T1000 (cell line): ENCODE results near the gene HDAC3.
"Not testable (repeated sequence)": the region's sequence is repeated elsewhere in the genome, so short reads cannot be mapped to it uniquely, and the experiment has no call there.

Source experiments
- DNase-seq: peaks from one replicate; lab custom pipeline; 2025; ENCODE audit warnings: mixed read lengths; lab: John Stamatoyannopoulos, UW

HDAC3 gene

DNA sequence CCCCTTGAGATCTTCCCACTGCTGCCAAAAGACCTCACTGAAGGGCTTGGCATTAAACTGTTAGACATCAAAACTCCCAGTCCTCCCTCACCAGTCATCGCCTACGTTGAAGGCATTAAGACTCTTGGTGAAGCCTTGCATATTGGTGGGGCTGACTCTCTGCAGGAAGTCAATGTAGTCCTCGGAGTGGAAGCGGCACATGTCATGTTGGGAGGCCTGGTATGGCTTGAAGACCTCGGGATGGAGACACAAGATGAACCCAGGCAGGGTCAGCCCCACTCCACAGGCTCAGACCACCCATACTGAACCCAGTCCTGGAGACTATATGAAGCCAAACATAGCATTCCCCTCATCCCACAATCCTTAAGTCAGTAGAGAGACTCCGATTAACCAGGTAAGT, 1.9 kb downstream of the HDAC3 start:
- DNase-seq = no peak

DNA sequence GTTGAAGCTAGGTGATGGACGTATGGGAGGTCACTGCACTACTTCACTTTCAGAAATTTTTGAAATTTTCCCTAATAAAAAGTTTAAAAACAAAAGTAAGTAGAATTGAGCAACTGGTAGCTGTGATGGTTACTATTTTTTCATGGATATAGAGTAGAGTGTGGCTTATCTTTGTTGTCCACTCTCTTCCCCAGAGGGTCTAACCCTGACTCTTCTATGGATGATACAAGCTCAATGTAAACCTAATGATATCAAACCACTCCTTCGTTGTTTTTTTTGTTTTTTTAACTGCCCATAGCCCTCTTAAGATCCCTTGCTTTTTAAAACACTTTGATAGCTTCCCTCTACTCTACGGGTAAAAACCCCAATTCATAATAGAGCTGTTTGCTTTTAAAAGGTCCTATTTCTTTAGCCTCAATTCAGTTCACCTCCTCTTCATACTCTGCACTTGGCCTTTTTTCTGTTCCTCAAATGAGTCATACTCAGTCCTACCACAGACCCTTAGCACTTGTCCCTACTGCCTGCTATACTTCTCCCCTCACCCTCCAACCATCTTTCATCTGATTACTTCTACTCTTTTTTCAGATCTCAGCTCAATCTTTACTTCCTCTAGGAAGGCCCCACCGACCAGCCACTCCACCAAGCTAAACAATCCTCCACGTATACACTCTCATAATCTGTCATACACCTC, 2.6 kb downstream of the HDAC3 start:
- no peak for DNase-seq

DNA sequence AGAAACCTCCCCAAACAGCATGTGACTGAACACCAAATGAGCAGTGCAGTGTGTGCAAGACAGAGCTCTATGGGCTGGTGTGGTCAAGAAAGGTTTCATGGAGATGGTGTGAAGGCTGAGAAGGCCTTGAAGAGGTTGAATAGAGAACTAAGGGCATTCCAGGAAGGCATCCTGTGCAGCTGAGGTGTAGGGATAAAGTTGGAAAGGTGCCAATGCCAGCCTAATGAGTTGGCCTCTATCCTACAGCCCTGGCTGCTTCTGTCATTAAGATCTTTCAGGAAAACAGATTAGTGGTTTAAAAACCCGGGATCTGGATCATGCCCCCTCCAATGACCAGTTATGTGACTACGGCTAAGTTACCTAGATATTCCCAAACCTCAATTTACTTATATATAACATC, 4.0 kb downstream of the HDAC3 start:
- no peak for DNase-seq

DNA sequence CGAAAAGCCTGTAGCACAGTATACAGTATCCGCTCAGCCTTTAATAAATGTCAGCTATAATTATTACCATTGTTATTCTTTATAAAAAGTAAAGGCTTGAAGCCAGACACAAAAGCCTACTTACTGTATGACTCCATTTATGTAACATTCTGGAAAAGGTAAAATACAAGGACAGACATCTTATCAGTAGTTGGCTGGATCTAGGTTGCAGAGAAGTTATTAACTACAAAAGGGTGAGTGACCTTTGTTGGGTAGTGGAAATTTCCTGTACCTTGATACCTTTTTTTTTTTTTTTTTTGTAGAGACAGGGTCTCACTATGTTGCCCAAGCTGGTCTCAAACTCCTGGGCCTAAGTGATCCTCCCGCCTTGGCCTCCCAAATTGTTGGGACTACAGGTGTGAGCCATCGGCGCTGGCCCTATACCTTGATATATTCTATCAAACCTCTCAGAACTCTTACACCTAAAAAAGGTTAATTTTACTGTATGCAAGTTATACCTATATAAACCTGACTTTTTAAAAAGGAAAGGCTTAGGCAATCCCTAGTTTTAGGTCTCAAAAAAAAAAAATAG, 6.0 kb downstream of the HDAC3 start:
- DNase-seq = no peak

DNA sequence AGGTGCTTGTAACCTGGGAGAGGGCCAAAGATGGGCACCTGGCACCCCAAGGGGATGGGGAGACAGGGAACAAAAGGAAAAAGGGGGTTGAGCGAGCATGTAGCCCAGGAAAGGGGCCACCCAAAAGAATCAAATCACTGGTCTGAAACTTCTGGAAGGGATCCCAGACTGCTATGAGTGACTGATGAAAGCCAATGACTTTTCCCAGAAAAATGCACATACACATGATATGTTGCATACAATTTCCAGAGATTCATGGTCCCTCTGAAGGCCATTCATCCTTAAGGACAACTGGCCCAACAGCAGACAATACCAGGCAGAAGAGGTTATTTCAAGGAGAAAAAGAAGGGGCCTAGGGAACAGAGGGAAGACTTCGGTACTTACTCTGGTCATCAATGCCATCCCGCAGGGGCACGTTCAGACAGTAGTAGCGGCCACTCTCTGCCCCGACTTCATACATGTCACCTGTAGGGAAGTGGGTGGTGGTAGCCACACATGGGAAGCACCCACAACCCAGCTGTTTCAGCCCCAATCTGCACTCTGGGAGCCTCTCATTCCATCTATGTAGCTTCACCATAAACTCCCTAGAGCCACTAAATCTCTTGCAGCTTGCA, 8.4 kb downstream of the HDAC3 start:
- no peak for DNase-seq

DNA sequence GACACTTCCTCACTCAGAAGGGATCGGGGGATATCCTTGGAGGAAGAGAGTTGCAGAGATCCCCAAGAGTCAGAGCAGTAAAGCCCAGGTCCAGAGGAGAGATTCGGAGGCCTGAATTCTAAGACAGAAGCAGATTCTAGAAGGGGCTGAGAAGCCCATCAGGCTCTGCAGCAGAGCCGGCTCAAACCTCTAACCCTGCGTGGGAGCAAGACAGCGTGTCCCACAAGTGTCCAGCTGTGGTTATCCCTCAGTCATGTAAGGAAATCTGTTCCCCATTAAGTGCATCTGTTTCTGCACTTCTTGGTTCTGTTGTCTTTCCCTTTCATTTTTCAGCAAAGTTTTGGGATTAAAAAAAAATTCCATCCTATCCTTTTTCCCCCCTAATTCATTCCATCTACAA, 13.0 kb downstream of the HDAC3 start:
- no peak for DNase-seq

DNA sequence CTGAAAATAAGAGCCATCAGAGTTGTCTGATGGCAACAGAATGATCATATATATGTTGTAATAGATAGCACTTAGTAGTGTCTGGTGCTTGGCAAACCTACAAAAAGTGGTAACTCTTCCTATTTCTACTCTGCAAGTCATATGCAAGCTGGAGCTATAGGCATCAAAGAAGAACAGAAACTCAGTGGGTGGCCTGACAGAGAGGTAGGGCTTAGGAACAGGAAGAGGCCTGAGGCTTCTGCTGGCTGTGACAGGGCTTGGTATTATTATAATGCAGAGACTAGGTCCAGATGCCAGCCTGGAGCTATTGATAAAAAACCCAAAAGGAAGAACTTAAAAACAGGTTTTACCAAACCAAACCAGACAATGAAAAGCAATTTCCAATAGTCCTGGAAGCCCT, 13.5 kb downstream of the HDAC3 start:
- DNase-seq = no peak

DNA sequence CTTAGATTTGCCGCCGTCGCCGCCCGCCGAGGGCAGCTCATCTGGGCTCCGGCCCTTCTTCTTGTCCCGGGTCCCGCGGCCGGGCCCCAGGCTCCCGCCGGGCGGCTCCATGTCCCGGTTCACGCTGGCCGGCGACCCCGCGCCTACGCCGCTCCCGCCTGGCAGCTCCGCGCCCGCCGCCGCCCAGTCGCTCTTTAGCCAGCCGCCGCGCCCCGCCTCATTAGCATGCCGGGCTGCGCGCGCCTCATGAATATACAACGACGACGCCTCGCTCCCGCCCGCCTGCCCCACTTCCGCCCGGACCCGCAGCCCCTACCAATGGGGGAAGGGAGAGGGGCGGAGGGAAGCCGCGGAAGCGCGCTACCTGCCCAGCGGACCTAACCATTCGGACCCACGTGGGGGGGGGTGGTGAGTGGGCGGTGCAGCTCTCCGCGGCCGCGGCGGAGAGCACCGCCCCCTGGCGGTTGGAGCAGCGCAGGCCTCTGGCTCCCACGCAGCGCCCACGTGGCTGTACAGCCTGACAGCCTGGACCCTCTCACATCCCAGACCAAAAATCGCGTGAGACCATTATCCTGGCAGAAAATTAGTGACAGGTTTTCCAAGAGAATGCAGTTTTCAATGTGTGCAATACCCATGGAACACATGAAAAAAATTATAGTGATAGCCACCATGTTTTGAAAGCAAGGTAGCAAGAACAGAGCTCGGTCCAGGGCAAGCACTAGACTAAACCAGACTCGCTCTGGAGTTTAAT, 17.7 kb downstream of the HDAC3 start, which contains the start of gene DIAPH1:
DIAPH1 (minus strand) TSS at position 197 of the 751 bp plus-strand sequence; CDS start at position 111, 86 bp downstream.
- DNase-seq = peak; percentile 85

DNA sequence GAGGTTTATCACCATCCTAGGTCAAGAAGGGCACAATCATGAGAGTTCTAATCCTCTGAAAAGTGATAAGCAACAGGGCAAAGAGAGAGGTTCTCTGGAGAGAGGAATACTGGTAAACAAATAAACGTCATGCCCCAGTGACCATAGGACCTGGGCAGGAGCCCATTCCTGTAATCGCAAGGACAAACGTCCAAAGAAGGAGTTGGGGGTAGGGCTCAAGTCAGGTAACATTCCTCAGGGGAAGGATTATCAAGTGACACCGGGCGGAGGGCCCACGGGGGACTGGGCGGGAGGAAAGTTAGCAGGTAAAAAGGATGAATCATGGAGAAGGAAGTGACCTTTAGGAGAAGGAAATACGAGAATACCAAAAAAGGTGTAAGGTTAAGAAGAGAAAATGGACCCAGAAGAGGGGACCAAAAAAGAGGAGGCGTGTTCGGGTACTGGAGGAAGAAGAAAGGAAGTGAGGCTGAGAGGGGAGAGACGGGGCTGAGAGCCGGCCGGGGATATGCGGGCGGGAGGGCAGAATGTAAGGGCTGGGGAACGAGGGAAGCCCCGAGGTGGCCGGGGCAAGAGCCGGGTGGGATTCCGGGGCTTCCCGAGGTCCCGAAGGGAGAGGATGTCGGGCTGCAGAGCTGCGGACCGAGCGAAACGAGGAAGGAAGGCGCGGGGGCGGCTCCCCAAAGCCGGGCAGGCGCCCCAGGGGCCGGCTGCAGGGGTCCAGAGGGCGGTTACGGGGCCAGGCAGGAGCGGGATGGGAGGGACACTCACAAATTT, 18.4 kb downstream of the HDAC3 start:
- no peak for DNase-seq

DNA sequence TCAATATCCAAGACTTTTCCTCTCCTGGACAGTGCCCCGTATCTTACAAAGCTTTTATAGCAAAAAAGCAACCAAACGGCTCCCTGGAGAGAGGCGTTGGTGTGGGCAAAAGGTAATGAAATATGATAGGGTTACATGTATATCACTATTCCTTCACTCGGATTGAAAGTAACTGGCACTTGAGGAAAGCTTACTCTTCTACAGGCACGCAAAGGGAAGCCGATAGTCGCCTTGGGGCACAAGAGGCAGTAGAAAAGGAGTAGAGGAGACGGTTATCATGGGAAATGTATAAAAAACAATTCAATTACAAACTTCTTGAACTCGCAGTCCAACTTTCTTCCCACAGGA, 19.0 kb downstream of the HDAC3 start:
- no peak for DNase-seq

DNA sequence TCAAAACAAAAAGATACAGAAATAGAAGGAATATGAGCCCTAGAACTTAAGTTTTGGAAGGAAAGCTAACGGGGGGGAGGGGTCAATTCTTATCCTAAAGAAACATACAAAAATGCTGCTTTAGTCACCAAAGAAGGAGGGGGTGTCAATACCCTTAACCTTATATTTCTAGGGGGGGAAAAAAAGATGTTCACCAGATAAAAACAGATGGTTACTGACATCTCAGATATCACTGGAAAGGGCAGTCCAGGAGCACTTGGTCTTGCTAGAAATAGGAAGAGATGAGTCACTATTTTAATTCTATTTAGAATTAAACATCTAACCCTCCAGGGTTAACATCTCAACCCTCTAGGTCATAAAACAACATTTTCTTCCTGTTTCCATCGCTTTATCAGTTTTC, 19.5 kb downstream of the HDAC3 start:
- DNase-seq = no peak

DNA sequence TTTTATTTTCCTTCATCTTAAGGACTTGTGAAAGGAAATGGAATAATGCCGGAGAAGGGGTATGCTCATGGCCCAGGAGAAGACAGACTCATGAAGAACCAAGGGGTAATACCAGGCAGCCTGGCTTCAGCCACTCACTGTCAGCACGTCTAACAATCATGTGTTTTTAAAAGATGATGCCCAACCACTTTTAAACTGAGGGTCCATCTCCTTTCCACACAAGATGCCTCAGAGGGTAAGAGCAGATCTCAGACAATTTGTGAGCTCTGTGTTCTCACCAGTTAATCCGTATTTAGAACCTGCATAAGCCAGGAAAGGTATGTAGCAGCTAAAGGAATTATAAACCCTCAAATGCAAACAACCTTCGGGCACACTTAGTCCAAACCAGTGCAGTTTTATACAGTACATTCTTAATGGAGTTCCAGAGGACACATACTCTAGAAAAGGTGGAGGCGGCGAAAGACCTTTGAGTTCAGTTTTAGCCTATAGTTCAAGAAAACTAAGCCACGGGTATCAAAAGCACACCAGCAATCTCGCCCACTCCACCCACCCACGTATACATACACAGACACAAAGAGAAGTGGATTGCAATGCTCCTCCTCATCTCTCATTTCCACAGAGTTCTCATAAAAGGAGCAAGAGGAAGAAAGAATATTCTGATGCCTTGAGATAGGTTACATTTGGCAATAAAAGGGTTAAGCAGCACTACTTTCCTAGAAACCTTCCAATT, 20.5 kb downstream of the HDAC3 start:
- DNase-seq = no peak

DNA sequence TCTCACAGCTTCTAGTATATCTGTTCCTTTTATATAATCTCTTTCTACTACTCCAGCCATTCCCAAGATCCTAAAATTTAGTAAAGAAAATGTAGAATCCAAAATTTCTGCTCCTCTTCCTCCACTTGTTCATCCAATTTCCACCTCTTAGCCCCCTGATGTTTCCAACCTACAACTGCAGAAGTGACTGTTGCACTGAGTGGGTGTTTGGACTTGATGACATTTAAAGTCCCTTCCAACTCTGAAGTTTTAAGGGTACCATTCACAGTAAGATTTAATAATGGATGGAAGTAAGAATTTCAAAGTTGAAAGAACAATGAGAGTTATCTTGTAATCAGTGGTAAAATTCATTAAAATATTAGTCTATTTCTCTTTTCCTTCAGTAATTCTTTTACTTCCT, 23.3 kb downstream of the HDAC3 start:
- no peak for DNase-seq

DNA sequence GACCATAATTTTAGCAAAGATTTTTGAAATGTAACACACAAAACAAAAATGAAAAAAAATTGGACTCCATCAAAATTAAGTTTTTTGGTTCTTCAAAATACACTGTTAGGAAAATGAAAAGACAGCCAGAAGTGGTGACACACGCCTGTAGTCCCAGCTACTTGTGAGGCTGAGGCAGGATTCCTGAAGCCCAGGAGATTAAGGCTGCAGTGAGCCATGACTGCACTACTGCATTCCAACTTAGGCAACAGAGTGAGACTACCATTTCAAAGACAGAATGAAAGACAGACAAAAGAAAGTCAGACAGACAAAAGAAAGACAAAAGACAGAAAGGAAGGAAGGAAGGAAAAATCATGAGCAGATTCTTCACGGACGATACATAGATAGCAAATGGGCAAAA, 25.4 kb downstream of the HDAC3 start:
- DNase-seq = no peak

DNA sequence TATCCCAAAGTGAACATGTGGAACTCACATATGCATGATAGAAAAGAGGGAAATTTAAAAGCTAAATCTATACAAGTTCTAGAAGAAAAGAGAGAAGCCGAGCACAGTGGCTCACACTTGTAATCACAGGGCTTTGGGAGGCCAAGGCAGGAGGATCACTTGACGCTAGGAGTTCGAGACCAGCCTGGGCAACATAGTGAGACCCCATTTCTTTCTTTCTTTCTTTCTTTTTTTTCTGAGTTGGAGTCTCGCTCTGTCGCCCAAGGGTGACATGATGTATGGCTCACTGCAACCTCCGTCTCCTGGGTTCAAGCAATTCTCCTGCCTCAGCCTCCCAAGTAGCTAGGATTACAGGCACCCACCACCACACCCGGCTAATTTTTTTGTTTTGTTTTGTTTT, 26.7 kb downstream of the HDAC3 start:
- DNase-seq = not testable (repeated sequence)

DNA sequence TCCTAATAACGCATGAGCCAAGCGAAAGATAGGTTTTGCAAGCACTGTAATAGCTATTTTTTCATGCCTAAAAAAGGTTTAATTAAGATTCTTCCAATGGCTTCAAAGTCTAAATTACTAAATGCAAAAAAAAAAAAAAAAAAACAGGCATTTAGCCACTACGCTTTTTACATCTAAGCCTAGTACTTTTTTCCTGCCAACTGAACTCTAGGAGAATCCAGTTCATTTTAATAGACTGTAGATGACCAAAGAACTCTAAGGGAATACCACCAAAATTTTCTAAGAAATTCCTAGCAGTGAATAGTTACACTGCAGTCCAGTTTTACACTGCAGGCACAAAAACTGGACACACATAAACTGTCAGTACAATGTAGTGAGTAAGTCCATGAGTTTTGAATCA, 27.6 kb downstream of the HDAC3 start:
- no peak for DNase-seq

DNA sequence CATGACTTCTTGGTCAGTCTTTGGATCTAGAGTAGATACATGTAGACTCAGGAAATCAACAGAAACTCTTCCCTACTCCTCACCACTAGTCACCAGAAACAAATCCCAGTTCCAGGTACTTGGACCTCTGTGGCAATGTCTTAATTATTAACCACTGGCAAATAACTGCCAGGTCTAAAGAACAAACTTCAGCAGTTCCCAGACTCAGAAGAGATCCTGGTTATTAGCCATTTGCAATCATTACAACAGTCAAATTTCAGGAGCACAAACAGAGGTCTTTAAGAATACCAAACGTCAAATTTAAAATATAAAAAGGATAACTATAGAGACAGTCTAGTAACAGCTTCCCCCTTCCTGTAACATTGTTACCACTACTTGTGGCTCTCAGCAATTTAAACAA, 28.1 kb downstream of the HDAC3 start:
- DNase-seq = no peak

DNA sequence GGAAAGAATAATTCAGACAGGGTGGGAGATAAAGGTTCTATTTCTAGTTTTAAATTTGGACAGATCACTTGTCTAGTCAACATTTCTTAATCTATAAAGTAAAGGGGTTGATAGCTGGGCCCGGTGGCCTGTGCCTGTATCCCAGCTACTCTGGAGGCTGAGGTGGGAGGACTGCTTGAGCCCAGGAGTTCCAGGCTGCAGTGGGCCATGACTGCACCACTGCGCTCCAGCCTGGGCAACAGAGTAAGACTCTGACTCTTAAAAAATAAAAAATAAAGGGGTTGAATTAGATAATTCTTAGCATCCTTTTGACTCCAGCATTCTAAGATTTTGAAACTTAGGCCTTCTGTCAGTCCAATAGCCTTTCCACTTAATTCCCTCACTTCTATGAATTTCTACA, 28.6 kb downstream of the HDAC3 start:
- no peak for DNase-seq

DNA sequence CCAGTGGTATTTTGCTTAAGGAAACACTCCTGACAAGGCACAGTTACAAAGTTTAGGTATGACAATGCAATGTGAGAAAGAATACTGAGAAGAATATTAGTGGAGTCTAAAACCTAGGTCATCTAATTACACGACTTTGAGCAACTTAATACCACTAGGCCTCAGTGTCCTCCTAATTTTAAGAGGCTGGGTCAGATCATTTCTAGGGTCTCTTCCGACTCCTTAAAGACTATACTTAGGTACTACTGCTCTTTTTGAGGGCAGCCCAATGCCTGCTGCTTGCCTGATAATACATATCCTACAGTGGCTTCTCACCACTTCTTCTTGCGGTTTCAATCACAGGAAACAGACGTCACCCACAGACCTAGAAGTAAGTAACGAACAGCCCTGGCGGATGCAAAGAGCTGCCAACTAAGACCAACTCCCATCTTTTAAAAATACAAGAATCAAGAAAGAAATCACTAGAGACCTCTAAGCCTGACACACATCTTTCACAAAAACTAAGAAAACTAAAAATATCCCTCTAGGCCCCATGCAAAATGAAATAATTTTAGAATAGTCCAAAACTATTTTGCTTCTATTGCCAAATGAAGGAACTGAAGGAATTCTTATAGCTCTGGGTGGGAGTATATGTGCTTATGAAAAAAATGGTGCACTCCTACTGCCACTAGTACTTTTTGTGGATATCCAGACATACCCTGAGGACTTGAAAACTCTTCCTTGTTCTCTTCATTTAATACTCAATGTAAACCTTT, 30.9 kb downstream of the HDAC3 start:
- DNase-seq = no peak

DNA sequence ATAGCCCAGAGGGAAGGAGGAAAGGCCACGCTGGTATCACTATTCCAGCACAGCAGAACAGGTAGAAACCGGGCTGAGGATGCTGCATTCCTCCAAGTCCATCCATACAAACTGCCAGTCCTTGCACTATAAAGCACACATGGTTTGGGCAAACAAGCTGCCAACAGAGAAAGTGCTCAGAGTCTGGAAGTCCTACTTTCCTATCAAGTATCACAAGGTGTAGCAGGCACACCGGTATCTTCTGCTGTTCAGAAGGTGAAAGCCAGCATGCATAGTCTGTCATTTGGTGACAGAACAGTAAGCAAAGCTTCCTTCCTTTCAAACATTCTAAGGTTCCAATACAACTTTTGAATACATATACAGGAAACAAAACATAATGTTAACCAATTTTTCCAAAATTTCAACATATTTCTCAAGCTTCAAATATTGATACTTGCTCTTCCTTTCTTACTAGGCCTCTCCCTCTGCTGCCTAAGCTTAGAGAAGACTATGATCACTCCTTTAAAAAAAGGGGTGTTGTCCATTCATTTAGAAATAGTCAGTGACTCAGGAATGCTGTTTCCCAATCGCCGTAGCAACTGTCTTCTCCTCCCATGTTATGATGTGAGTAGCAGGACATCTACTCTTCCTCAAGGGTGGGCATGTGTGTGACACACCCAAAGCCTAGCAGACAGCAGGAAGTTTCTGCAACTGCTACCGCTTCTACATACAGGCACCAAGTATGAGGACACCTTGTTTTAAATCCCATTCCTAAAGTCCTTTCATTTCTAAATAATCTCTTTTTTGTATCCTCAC, 32.5 kb downstream of the HDAC3 start:
- peak; percentile 50 for DNase-seq
